ENCODE measurements around the gene LMNA.

LMNA gene

GRCh38 chr1:156162430-156163037 lies 48.0 kb downstream of the LMNA start:
- 0 out of 2 replicates have a peak, but pooled peaks cover 5% of the 10 kb centered on the region for H3K9me3 ChIP-seq (ENCODE audit: insufficient read depth, low read length)
- no peaks in the 10 kb centered on the region for H3K36me3 ChIP-seq (ENCODE audit: insufficient read depth, insufficient read length, low read length)
- H3K27me3 ChIP-seq (ENCODE audit: insufficient read depth, insufficient read length): no peaks in the 10 kb centered on the region
- TF ChIP-seq ZNF274 (IDR thresholded peaks at IDR 0.05; ENCODE audit: low read depth, low read length) (no peak), SUZ12 (IDR thresholded peaks at IDR 0.05; ENCODE audit: extremely low read depth, insufficient read depth, insufficient read length) (no peak), YY1 (IDR thresholded peaks at IDR 0.05; ENCODE audit: insufficient read depth, insufficient read length) (no peak)
- no peak for DNase-seq (ENCODE audit: low read depth, low spot score)
- H3K9ac ChIP-seq (ENCODE audit: insufficient read length, low read depth): peak overlapping the region; percentile 15
- peaks cover 24% of the 10 kb centered on the region for H3K4me1 ChIP-seq (ENCODE audit: insufficient read depth, insufficient read length)
- no peak overlapping the region for H3K4me3 ChIP-seq (ENCODE audit: insufficient read length, low read depth)

- H3K9ac ChIP-seq (ENCODE audit: insufficient read length, low read depth): no peak overlapping the region
- H3K4me3 ChIP-seq (ENCODE audit: insufficient read length, low read depth): no peak overlapping the region
- H3K9me3 ChIP-seq (ENCODE audit: insufficient read depth, low read length): 0 out of 2 replicates have a peak, but pooled peaks cover 5% of the 10 kb centered on the region
- no peak for DNase-seq (ENCODE audit: low read depth, low spot score)
- TF ChIP-seq ZNF274 (IDR thresholded peaks at IDR 0.05; ENCODE audit: low read depth, low read length) (no peak), SUZ12 (IDR thresholded peaks at IDR 0.05; ENCODE audit: extremely low read depth, insufficient read depth, insufficient read length) (no peak), YY1 (IDR thresholded peaks at IDR 0.05; ENCODE audit: insufficient read depth, insufficient read length) (no peak)
- H3K4me1 ChIP-seq (ENCODE audit: insufficient read depth, insufficient read length): peaks cover 24% of the 10 kb centered on the region
- no peaks in the 10 kb centered on the region for H3K36me3 ChIP-seq (ENCODE audit: insufficient read depth, insufficient read length, low read length)
- H3K27me3 ChIP-seq (ENCODE audit: insufficient read depth, insufficient read length): no peaks in the 10 kb centered on the region
Observed at GRCh38 chr1:156163712-156164111, 49.2 kb downstream of the LMNA start.

GRCh38 chr1:156164125-156164831 lies 49.8 kb downstream of the LMNA start:
- H3K9me3 ChIP-seq (ENCODE audit: insufficient read depth, low read length): 0 out of 2 replicates have a peak, but pooled peaks cover 5% of the 10 kb centered on the region
- no peak overlapping the region for H3K9ac ChIP-seq (ENCODE audit: insufficient read length, low read depth)
- no peak overlapping the region for H3K4me3 ChIP-seq (ENCODE audit: insufficient read length, low read depth)
- no peaks in the 10 kb centered on the region for H3K36me3 ChIP-seq (ENCODE audit: insufficient read depth, insufficient read length, low read length)
- TF ChIP-seq YY1 (IDR thresholded peaks at IDR 0.05; ENCODE audit: insufficient read depth, insufficient read length) (no peak), SUZ12 (IDR thresholded peaks at IDR 0.05; ENCODE audit: extremely low read depth, insufficient read depth, insufficient read length) (no peak), ZNF274 (IDR thresholded peaks at IDR 0.05; ENCODE audit: low read depth, low read length) (no peak)
- no peaks in the 10 kb centered on the region for H3K27me3 ChIP-seq (ENCODE audit: insufficient read depth, insufficient read length)
- peaks cover 27% of the 10 kb centered on the region for H3K4me1 ChIP-seq (ENCODE audit: insufficient read depth, insufficient read length)
- DNase-seq (ENCODE audit: low read depth, low spot score): no peak

GRCh38 chr1:156165083-156165482 lies 50.6 kb downstream of the LMNA start:
- Histone ChIP-seq H3K36me3 (ENCODE audit: insufficient read depth, insufficient read length, low read length) (no peaks in the 10 kb centered on the region), H3K4me1 (ENCODE audit: insufficient read depth, insufficient read length) (peaks cover 27% of the 10 kb centered on the region), H3K4me3 (ENCODE audit: insufficient read length, low read depth) (no peak overlapping the region), H3K9ac (ENCODE audit: insufficient read length, low read depth) (no peak overlapping the region), H3K9me3 (ENCODE audit: insufficient read depth, low read length) (0 out of 2 replicates have a peak, but pooled peaks cover 5% of the 10 kb centered on the region), H3K27me3 (ENCODE audit: insufficient read depth, insufficient read length) (no peaks in the 10 kb centered on the region)
- TF ChIP-seq YY1 (IDR thresholded peaks at IDR 0.05; ENCODE audit: insufficient read depth, insufficient read length) (no peak), SUZ12 (IDR thresholded peaks at IDR 0.05; ENCODE audit: extremely low read depth, insufficient read depth, insufficient read length) (no peak), ZNF274 (IDR thresholded peaks at IDR 0.05; ENCODE audit: low read depth, low read length) (no peak)
- DNase-seq (ENCODE audit: low read depth, low spot score): no peak

- H3K9ac ChIP-seq (ENCODE audit: insufficient read length, low read depth): no peak overlapping the region
- 0 out of 2 replicates have a peak, but pooled peaks cover 5% of the 10 kb centered on the region for H3K9me3 ChIP-seq (ENCODE audit: insufficient read depth, low read length)
- H3K4me3 ChIP-seq (ENCODE audit: insufficient read length, low read depth): no peak overlapping the region
- no peaks in the 10 kb centered on the region for H3K36me3 ChIP-seq (ENCODE audit: insufficient read depth, insufficient read length, low read length)
- TF ChIP-seq SUZ12 (IDR thresholded peaks at IDR 0.05; ENCODE audit: extremely low read depth, insufficient read depth, insufficient read length): no peak
- TF ChIP-seq ZNF274 (IDR thresholded peaks at IDR 0.05; ENCODE audit: low read depth, low read length): no peak
- TF ChIP-seq YY1 (IDR thresholded peaks at IDR 0.05; ENCODE audit: insufficient read depth, insufficient read length): no peak
- H3K27me3 ChIP-seq (ENCODE audit: insufficient read depth, insufficient read length): no peaks in the 10 kb centered on the region
- DNase-seq (ENCODE audit: low read depth, low spot score): no peak
- H3K4me1 ChIP-seq (ENCODE audit: insufficient read depth, insufficient read length): peaks cover 14% of the 10 kb centered on the region
Observed at GRCh38 chr1:156167536-156167935, 53.0 kb downstream of the LMNA start.

- peaks cover 31% of the 10 kb centered on the region for H3K4me1 ChIP-seq (ENCODE audit: insufficient read depth, insufficient read length)
- H3K36me3 ChIP-seq (ENCODE audit: insufficient read depth, insufficient read length, low read length): no peaks in the 10 kb centered on the region
- no peaks in the 10 kb centered on the region for H3K9me3 ChIP-seq (ENCODE audit: insufficient read depth, low read length)
- no peak overlapping the region for H3K4me3 ChIP-seq (ENCODE audit: insufficient read length, low read depth)
- no peaks in the 10 kb centered on the region for H3K27me3 ChIP-seq (ENCODE audit: insufficient read depth, insufficient read length)
- DNase-seq (ENCODE audit: low read depth, low spot score): no peak
- TF ChIP-seq YY1 (IDR thresholded peaks at IDR 0.05; ENCODE audit: insufficient read depth, insufficient read length): no peak
- TF ChIP-seq SUZ12 (IDR thresholded peaks at IDR 0.05; ENCODE audit: extremely low read depth, insufficient read depth, insufficient read length): no peak
- no peak for TF ChIP-seq ZNF274 (IDR thresholded peaks at IDR 0.05; ENCODE audit: low read depth, low read length)
- H3K9ac ChIP-seq (ENCODE audit: insufficient read length, low read depth): no peak overlapping the region
Observed at GRCh38 chr1:156172696-156173470, 58.4 kb downstream of the LMNA start.
